ENCODE results near the gene C6orf136. TPM values are rescaled to one million over a fixed set of nuclear protein-coding genes. Genes with fewer than 3 reads are reported as not detected.
"Not testable (repeated sequence)": the region's sequence is repeated elsewhere in the genome, so short reads cannot be mapped to it uniquely, and the experiment has no call there.

Gene C6orf136
- total RNA-seq, 4 donors from 2014 or later, result 13.4 to 31.7 (median 23.8) TPM

DNA sequence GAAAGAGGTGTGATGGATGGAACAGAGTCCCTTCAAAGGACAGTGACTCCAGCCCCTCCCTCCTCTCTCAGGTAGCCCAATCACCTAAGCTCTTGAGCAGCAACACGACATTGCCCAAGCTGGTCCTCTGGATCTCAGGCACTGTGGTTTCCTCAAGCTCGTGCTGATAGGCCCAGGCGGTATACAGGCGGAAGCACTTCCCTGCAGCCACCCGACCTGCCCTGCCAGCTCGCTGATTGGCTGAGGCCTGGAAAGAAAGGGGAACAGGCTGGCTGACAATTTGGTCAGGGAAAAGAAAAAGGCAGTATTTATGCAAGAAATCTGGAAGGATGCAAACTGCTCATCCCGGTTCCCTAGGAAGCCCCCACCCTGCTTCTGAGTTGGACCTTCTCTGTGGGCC is 9.6 kb downstream of the C6orf136 start:
- Histone ChIP-seq H3K27me3 (no peaks in the 10 kb centered on the region), H3K36me3 (peaks cover 76 to 90% of the 10 kb centered on the region in 2 donors), H3K9me3 (no peaks in the 10 kb centered on the region), H3K27ac (no peak overlapping the region), H3K4me1 (no peaks in the 10 kb centered on the region), H3K4me3 (replicated peaks in 1 of 3) (no peak overlapping the region)
- no peak for DNase-seq
- WGBS, 2 donors, result 83 to 85% methylated on average over 1 to 7 of the region's 7 CpGs
- TF ChIP-seq, protein P1, sequence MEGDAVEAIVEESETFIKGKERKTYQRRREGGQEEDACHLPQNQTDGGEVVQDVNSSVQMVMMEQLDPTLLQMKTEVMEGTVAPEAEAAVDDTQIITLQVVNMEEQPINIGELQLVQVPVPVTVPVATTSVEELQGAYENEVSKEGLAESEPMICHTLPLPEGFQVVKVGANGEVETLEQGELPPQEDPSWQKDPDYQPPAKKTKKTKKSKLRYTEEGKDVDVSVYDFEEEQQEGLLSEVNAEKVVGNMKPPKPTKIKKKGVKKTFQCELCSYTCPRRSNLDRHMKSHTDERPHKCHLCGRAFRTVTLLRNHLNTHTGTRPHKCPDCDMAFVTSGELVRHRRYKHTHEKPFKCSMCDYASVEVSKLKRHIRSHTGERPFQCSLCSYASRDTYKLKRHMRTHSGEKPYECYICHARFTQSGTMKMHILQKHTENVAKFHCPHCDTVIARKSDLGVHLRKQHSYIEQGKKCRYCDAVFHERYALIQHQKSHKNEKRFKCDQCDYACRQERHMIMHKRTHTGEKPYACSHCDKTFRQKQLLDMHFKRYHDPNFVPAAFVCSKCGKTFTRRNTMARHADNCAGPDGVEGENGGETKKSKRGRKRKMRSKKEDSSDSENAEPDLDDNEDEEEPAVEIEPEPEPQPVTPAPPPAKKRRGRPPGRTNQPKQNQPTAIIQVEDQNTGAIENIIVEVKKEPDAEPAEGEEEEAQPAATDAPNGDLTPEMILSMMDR (IDR thresholded peaks at IDR 0.05), result no peak
- TF ChIP-seq POLR2A (IDR thresholded peaks at IDR 0.05), result no peak
- intact Hi-C loops (cut with DNase I), result no loop called here

DNA sequence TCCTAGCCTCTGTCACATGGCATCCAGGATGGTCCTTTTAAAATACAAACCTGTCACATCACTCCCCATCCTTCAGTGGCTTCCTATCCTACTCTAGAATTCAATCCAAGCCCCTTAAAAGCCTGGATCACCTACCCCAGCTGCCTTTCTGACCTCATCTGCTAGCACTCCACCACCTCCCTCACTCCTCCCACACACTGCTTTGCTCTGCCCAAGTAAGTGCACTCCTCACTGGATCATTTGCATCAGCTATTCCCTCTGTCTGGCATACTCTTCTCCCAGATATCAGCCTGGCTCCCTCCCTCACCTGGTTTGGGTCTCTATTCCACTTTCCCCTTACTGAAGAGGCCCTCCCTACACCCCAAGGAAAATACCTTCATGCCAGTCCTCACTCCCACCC is 10.5 kb downstream of the C6orf136 start:
- Histone ChIP-seq H3K9me3 (no peaks in the 10 kb centered on the region), H3K36me3 (peaks cover 76 to 90% of the 10 kb centered on the region in 2 donors), H3K27me3 (no peaks in the 10 kb centered on the region), H3K4me3 (replicated peaks in 1 of 3) (no peak overlapping the region), H3K4me1 (no peaks in the 10 kb centered on the region), H3K27ac (no peak overlapping the region)
- no peak for DNase-seq
- TF ChIP-seq, protein P1 (IDR thresholded peaks at IDR 0.05), result no peak
- no peak for TF ChIP-seq POLR2A (IDR thresholded peaks at IDR 0.05)
- intact Hi-C loops (cut with DNase I), result no loop called here

DNA sequence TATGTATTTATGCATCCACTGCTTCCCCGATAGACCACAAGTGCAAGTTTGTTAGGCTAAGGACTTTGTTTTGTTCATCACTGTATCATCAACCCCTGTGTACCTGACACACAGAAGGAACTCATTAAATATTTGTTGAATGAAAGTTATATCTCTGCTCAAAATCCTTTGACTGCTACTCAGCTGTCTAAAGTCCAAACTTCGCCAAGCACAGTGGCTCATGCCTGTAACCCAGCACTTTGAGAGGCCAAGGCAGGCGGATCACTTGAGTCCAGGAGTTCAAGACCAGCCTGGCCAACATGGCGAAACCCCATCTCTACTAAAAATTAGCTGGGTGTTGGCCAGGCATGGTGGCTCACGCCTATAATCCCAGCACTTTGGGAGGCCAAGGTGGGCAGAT is 11.0 kb downstream of the C6orf136 start:
- WGBS, 2 donors, result 95% methylated on average over 5 of the region's 5 CpGs
- H3K9me3 ChIP-seq; intact Hi-C loops (cut with DNase I); H3K4me3 ChIP-seq (replicated peaks in 1 of 3); H3K27me3 ChIP-seq; H3K27ac ChIP-seq; DNase-seq; H3K4me1 ChIP-seq: not testable (repeated sequence)
- peaks cover 76 to 88% of the 10 kb centered on the region in 2 donors for H3K36me3 ChIP-seq

DNA sequence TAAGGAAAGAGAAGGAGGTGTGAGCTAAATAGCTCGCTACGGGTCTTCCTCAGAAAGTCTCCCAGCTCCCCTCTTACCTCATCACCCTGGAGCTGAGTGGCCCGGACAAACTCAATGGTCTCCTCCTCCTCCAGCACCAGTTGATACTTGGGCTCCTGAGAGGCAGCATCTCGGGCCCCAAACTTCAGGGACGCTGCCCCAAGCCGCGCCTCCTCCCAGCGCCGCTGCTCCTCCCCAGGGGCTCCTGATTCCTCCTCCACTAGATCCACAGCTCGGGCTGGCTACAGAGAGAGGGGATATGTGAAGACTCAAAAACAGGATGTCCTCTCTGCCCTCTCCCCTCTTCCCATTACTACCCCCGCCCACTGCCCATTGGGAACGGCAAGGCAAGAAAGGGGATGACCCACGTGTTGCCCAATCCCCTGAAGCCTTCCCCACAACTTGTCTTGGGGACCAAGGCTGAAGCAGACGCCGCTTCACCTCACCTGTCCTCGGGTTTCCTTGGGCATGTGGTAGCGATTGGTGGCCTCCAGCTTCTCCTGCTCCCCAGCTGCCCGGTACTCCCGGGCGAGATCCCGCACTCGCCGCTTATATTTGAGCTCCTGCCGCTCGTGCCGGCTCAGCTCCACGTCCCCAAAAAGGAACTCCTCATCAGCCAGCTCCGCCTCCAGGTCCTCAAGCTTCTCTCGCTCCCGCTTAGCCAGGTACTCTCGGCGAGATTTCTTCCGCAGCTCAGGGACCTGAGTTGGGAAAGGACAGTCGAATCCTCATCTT is 18.2 kb downstream of the C6orf136 start:
- no peaks in the 10 kb centered on the region for H3K9me3 ChIP-seq
- intact Hi-C loops (cut with DNase I), result no loop called here
- peaks cover 62 to 82% of the 10 kb centered on the region in 2 donors for H3K36me3 ChIP-seq
- H3K4me1 ChIP-seq, result no peaks in the 10 kb centered on the region
- DNase-seq, result no peak
- no peak overlapping the region for H3K27ac ChIP-seq
- 94% methylated on average over 34 of the region's 34 CpGs for WGBS, 2 donors
- H3K27me3 ChIP-seq, result no peaks in the 10 kb centered on the region
- H3K4me3 ChIP-seq (replicated peaks in 1 of 3), result no peak overlapping the region
- TF ChIP-seq POLR2A (IDR thresholded peaks at IDR 0.05), result no peak
- TF ChIP-seq, protein P1 (IDR thresholded peaks at IDR 0.05), result no peak

DNA sequence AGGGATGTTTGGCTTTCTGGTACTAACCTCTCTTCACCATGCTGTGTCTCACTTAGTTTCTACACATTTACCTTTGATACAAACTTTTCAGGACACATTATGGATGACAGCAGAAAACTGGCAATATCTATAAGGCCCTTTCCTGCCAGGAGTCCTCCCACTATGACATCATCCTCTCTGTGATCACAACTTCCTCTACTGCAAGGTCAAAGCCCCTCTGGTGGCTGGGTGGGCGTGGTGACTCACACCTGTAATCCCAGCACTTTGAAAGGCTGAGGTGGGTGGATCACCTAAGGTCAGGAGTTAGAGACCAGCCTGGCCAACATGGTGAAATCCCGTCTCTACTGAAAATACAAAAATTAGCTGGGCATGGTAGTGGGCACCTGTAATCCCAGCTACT is 19.4 kb downstream of the C6orf136 start:
- DNase-seq; H3K27ac ChIP-seq; H3K9me3 ChIP-seq; H3K4me3 ChIP-seq (replicated peaks in 1 of 3); H3K4me1 ChIP-seq; H3K27me3 ChIP-seq; intact Hi-C loops (cut with DNase I): not testable (repeated sequence)
- WGBS, 2 donors, result 86 to 88% methylated on average over 2 of the region's 2 CpGs
- H3K36me3 ChIP-seq, result peaks cover 59 to 83% of the 10 kb centered on the region in 2 donors

DNA sequence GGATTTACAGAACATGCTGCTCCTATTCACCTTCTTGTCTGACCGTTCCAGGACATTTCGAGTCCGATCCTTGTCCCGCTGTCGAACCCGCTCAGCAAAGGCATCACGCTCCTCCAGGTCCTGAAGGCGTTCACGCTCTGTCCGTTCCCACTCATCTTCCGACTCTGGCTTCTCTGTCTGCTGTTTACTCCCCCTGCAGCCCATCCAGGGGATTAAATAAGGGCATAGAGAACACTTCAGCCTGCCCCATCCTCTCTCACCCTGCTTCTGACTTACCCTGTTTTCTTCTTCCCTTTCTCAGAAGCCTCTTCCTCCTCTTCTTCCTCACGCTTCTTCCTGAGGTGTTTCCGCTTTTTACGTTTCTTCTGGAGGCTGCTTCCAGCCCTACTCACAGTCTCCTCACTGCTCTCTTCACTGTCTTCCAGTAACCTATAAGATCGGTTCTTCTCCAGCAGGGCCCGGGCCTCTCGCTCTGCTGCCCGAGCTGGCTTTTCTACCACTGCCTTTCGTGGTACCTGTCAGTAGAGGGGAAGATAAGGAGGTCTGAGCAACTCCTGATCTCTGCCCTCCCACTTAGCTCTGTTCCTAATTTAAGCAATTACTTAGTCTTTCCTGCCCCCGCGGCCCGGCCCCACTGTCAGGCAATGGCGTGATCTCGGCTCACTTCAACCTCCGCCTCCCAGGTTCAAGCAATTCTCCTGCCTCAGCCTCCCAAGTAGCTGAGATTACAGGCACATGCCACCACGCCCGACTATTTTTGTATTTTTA is 24.0 kb downstream of the C6orf136 start:
- no peaks in the 10 kb centered on the region for H3K27me3 ChIP-seq
- H3K4me3 ChIP-seq (replicated peaks in 1 of 3), result no peak overlapping the region
- TF ChIP-seq, protein P1 (IDR thresholded peaks at IDR 0.05), result no peak
- TF ChIP-seq POLR2A (IDR thresholded peaks at IDR 0.05), result no peak
- intact Hi-C loops (cut with DNase I), result loop anchor here (10.0 kb wide), 2 partner anchors 186 to 214 kb away; partner anchors contain the start of genes DDR1 and HLA-E
- H3K9me3 ChIP-seq, result no peaks in the 10 kb centered on the region
- peaks cover 16 to 41% of the 10 kb centered on the region in 2 donors for H3K36me3 ChIP-seq
- no peak for DNase-seq
- H3K27ac ChIP-seq, result no peak overlapping the region
- H3K4me1 ChIP-seq, result peaks cover 9 to 28% of the 10 kb centered on the region in 2 donors
- 91 to 92% methylated on average over 27 of the region's 27 CpGs for WGBS, 2 donors

All from thyroid gland (tissue), 4 donors.